ENCODE data around the gene MAT1A.

Gene MAT1A

GRCh38 chr10:80268938-80269588, 20.4 kb downstream of the MAT1A start:
- H3K27me3 ChIP-seq (replicated peaks; ENCODE audit: control insufficient read depth, insufficient read depth, low read length) = no peaks in the 10 kb centered on the region; the same call in 1 of the 2 replicates
- TF ChIP-seq, protein P1, sequence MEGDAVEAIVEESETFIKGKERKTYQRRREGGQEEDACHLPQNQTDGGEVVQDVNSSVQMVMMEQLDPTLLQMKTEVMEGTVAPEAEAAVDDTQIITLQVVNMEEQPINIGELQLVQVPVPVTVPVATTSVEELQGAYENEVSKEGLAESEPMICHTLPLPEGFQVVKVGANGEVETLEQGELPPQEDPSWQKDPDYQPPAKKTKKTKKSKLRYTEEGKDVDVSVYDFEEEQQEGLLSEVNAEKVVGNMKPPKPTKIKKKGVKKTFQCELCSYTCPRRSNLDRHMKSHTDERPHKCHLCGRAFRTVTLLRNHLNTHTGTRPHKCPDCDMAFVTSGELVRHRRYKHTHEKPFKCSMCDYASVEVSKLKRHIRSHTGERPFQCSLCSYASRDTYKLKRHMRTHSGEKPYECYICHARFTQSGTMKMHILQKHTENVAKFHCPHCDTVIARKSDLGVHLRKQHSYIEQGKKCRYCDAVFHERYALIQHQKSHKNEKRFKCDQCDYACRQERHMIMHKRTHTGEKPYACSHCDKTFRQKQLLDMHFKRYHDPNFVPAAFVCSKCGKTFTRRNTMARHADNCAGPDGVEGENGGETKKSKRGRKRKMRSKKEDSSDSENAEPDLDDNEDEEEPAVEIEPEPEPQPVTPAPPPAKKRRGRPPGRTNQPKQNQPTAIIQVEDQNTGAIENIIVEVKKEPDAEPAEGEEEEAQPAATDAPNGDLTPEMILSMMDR (IDR thresholded peaks at IDR 0.05; ENCODE audit: insufficient read depth, low read length, poor library complexity, severe bottlenecking) = no peak
- no peak overlapping the region for H3K4me3 ChIP-seq (replicated peaks; ENCODE audit: low read depth, low read length)
- H3K36me3 ChIP-seq (ENCODE audit: control insufficient read depth, insufficient read depth, low read length) = no peaks in the 10 kb centered on the region
- DNase-seq (ENCODE audit: extremely low read depth, insufficient read length) = no peak

DNA sequence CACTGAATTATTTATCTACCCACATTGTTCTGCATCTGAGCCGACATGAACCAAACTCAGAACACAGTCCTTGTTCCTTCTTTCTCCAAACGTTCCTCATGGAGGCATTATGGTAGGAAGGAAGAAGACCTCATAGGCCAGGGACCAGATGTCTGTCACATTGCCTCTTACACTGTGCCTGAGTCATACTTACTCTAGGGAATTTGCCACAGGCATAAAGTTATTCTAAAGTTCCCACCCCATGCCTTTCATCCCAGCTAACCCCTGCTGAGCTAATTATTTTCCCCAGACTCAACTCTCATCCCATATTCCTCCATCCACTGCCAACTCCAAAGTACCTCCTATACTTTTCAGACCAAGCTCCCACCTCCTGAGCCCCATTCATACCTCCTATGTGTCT, 21.2 kb downstream of the MAT1A start:
- Histone ChIP-seq H3K4me3 (replicated peaks; ENCODE audit: low read depth, low read length) (no peak overlapping the region), H3K36me3 (ENCODE audit: control insufficient read depth, insufficient read depth, low read length) (no peaks in the 10 kb centered on the region), H3K27me3 (replicated peaks; ENCODE audit: control insufficient read depth, insufficient read depth, low read length) (no peaks in the 10 kb centered on the region; the same call in 1 of the 2 replicates)
- TF ChIP-seq, protein P1 (IDR thresholded peaks at IDR 0.05; ENCODE audit: insufficient read depth, low read length, poor library complexity, severe bottlenecking) = no peak
- DNase-seq (ENCODE audit: extremely low read depth, insufficient read length) = no peak

DNA sequence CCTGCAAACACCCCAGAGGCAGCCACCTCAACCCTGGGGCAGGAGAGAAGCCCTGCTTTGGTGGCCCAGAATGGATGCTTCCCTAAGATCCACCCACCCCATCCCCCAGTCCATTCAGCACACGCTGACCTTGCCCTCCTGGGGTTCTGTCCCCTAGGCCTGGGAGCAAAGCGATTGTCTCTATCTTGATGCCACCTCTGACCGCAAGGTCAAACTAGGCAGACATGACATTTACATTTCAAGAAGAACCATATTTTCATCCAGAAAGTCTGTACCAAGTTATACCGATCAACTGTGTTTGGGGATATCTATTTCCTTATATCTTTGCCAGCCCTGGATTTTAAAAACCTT, 23.0 kb downstream of the MAT1A start:
- Histone ChIP-seq H3K4me3 (replicated peaks; ENCODE audit: low read depth, low read length) (no peak overlapping the region), H3K27me3 (replicated peaks; ENCODE audit: control insufficient read depth, insufficient read depth, low read length) (no peaks in the 10 kb centered on the region; the same call in 1 of the 2 replicates), H3K36me3 (ENCODE audit: control insufficient read depth, insufficient read depth, low read length) (no peaks in the 10 kb centered on the region)
- TF ChIP-seq, protein P1 (IDR thresholded peaks at IDR 0.05; ENCODE audit: insufficient read depth, low read length, poor library complexity, severe bottlenecking) = no peak
- DNase-seq (ENCODE audit: extremely low read depth, insufficient read length) = no peak

- TF ChIP-seq, protein P1 (IDR thresholded peaks at IDR 0.05; ENCODE audit: insufficient read depth, low read length, poor library complexity, severe bottlenecking) = no peak
- no peak overlapping the region for H3K4me3 ChIP-seq (replicated peaks; ENCODE audit: low read depth, low read length)
- no peaks in the 10 kb centered on the region for H3K36me3 ChIP-seq (ENCODE audit: control insufficient read depth, insufficient read depth, low read length)
- peaks cover 1% of the 10 kb centered on the region; the same call in 1 of the 2 replicates for H3K27me3 ChIP-seq (replicated peaks; ENCODE audit: control insufficient read depth, insufficient read depth, low read length)
- DNase-seq (ENCODE audit: extremely low read depth, insufficient read length) = no peak
Measured at GRCh38 chr10:80265740-80266512, 23.5 kb downstream of the MAT1A start.

GRCh38 chr10:80264081-80265056, 25.1 kb downstream of the MAT1A start:
- H3K36me3 ChIP-seq (ENCODE audit: control insufficient read depth, insufficient read depth, low read length) = no peaks in the 10 kb centered on the region
- no peak for DNase-seq (ENCODE audit: extremely low read depth, insufficient read length)
- no peak overlapping the region for H3K4me3 ChIP-seq (replicated peaks; ENCODE audit: low read depth, low read length)
- TF ChIP-seq, protein P1 (IDR thresholded peaks at IDR 0.05; ENCODE audit: insufficient read depth, low read length, poor library complexity, severe bottlenecking) = no peak
- peaks cover 2% of the 10 kb centered on the region; the same call in 1 of the 2 replicates for H3K27me3 ChIP-seq (replicated peaks; ENCODE audit: control insufficient read depth, insufficient read depth, low read length)

Data from GM06990 (cell line).